LNCAP (cell line): ENCODE measurements around the gene TGDS.

Source experiments
- CTCF ChIP-seq: fragments of 450-650 bp; IDR thresholded peaks from 2 replicates; pipeline ENCODE4 v1.5.1; 2017; ENCODE audit warnings: mild to moderate bottlenecking

The TGDS gene

GRCh38 chr13:94548821-94549231, 47.1 kb downstream of the TGDS start:
- peak; percentile 28; the same call in 1 of the 2 replicates for TF ChIP-seq CTCF

- TF ChIP-seq CTCF: no peak
Observed at GRCh38 chr13:94548382-94548781, 47.6 kb downstream of the TGDS start.

DNA sequence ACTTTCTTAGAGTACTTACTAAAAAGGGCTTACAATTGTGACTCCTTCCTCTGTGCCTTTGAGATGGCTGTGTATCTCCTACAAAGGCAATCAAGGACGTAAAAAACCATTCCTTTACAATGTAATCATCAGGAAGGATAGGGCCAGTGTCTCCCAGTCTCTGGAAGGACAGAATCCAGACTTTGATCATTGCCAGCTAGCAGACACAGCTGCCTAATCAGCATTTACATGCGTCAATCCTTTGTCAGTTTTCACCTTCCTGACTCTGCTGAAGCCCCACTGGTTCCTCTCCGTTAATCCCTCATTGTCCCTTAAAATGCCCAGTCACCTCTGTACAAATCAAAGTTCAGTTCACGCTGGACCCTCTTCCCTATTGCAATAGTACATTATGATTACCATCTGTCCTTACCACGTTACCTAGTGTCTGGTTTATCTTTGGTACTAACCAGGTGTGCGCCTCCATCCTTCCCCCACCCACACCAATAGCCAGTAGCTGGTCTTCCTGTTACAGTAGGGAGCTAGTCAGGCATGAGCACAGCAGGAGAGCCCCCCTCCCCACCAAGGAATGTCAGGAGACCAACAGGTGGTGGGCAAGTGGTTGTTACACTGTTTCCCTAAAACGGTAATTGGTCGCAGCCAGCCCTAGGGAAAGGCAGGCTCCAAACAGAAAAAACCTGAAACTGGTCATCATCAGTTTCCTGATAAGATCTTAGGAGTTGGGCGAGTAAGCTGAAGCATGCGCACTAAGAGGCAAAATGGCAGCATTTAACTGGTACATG, 49.7 kb downstream of the TGDS start:
- TF ChIP-seq CTCF: no peak

GRCh38 chr13:94544922-94545321, 51.0 kb downstream of the TGDS start:
- TF ChIP-seq CTCF: no peak

- no peak for TF ChIP-seq CTCF
Observed at GRCh38 chr13:94542917-94543316, 53.0 kb downstream of the TGDS start.

DNA sequence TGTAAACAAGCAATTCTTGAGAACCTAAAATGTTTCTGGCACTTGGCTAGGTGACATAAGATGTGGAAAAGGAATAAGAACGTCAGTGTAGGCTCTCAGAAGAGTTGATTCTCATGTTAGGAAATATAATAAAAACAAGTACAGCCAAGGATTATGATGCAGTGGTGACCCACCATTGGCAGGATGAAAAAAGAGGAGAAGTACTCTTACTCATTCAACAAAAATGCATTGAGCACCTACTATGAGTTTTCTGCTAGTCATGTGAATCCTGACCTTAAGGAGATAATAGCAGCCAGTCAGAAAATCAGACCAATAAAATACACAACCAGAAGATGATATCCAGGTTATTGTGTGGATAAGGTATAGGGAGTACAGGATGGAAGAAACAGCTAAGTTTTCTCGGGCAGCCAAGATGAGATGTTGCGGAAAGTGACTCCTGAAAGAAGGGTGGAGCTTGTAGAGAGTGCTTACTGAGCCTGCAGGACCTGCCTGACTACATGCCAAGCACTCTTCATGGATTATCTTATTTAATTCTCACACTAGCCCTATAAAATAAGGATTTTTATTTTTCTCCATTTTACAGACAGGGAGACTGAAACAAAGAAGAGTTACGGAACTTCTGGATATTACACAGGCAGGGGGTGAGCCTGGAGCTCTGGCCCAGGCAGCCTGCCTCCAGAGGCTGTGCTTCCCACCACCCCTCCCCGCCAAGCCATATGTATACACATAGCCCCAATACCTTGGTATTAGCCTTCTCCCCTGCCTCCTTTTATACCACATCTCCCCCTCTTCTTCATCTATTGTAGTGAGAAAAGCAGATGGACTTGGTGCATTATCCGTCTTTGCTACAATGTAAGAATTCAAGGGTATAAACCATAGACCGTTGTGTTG, 58.0 kb downstream of the TGDS start:
- no peak for TF ChIP-seq CTCF

DNA sequence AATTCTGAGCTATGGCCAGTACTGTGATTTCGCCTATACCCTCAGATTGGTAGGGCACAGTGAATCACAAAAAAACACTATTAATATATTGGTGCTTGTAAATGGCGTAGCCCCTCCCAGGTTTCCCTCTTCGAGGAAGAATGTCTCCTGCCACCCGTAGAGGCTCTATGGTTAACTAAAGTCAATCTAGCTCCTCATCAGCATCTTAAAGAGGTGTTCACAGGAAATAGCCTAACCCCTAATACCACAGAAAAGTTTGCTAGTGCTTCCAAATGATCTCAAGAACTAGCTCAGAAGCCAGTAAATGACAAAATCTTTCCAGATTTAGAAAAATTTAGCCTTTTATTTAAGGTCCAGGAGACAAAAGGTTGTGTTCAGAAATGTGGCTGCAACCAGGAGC, 60.2 kb downstream of the TGDS start:
- no peak for TF ChIP-seq CTCF
